H9 (cell line): Measurements from ENCODE around the gene GOT2. TPM values are rescaled to one million over a fixed set of nuclear protein-coding genes. Genes with fewer than 3 reads are reported as not detected.

Source experiments
- DNase-seq: peaks from one replicate; pipeline ENCODE4 v3.0.0-alpha.2; 2017
- H2AFZ ChIP-seq: one replicate; pipeline ENCODE4 v1.6.1; 2013; ENCODE audit warnings: mild to moderate bottlenecking, low read length, control low read depth, moderate library complexity
- H2AK5ac ChIP-seq: 2 replicates; pipeline ENCODE4 v1.6.1; 2013; ENCODE audit warnings: low read length, control low read depth, mixed read lengths; ENCODE audit not compliant: insufficient read length
- H2BK120ac ChIP-seq: one replicate; pipeline ENCODE4 v1.6.1; 2013; ENCODE audit warnings: low read depth, mild to moderate bottlenecking, low read length, control low read depth, inconsistent platforms; ENCODE audit not compliant: poor library complexity, severe bottlenecking
- H2BK12ac ChIP-seq: 2 replicates; pipeline ENCODE4 v1.6.1; 2013; ENCODE audit warnings: low read length, control low read depth, mixed read lengths, low read depth; ENCODE audit not compliant: insufficient read length
- H2BK15ac ChIP-seq: 2 replicates; pipeline ENCODE4 v1.6.1; 2013; ENCODE audit warnings: low read depth, low read length, control low read depth
- H2BK20ac ChIP-seq: one replicate; pipeline ENCODE4 v1.6.1; 2013; ENCODE audit warnings: low read depth, mild to moderate bottlenecking, low read length, control low read depth, inconsistent platforms; ENCODE audit not compliant: poor library complexity, severe bottlenecking
- H2BK5ac ChIP-seq: 2 replicates; pipeline ENCODE4 v1.6.1; 2013; ENCODE audit warnings: low read length, control low read depth, mixed read lengths; ENCODE audit not compliant: insufficient read length
- H3K14ac ChIP-seq: 2 replicates; pipeline ENCODE4 v1.6.1; 2013; ENCODE audit warnings: low read length, control low read depth; ENCODE audit not compliant: insufficient read depth
- H3K18ac ChIP-seq: 2 replicates; pipeline ENCODE4 v1.6.1; 2013; ENCODE audit warnings: low read depth, mild to moderate bottlenecking, mixed read lengths, low read length, control low read depth; ENCODE audit not compliant: insufficient read length
- H3K23ac ChIP-seq: 2 replicates; pipeline ENCODE4 v1.6.1; 2013; ENCODE audit warnings: low read length, control low read depth, mixed read lengths, low read depth; ENCODE audit not compliant: insufficient read length
- H3K23me2 ChIP-seq: 2 replicates; pipeline ENCODE4 v1.6.1; 2013; ENCODE audit warnings: low read depth, mild to moderate bottlenecking, mixed read lengths, low read length, control low read depth; ENCODE audit not compliant: insufficient read length, poor library complexity, severe bottlenecking
- H3K27ac ChIP-seq: 2 replicates; pipeline ENCODE4 v1.5.1; 2013; ENCODE audit warnings: low read length, control low read depth, mixed read lengths, low read depth; ENCODE audit not compliant: insufficient read length
- H3K27me3 ChIP-seq: 2 replicates; pipeline ENCODE4 v1.6.1; 2013; ENCODE audit warnings: low read length, control low read depth, inconsistent platforms; ENCODE audit not compliant: insufficient read depth
- H3K4ac ChIP-seq: 2 replicates; pipeline ENCODE4 v1.6.1; 2013; ENCODE audit warnings: low read depth, mild to moderate bottlenecking, control low read depth, inconsistent platforms, low read length, moderate library complexity
- H3K4me1 ChIP-seq: 2 replicates; pipeline ENCODE4 v1.6.1; 2013; ENCODE audit warnings: low read length, control low read depth, inconsistent platforms; ENCODE audit not compliant: insufficient read depth
- H3K4me2 ChIP-seq: 2 replicates; pipeline ENCODE4 v1.6.1; 2013; ENCODE audit warnings: low read length, control low read depth, mixed read lengths; ENCODE audit not compliant: insufficient read length, insufficient read depth
- H3K56ac ChIP-seq: 2 replicates; pipeline ENCODE4 v1.6.1; 2013; ENCODE audit warnings: low read depth, mild to moderate bottlenecking, mixed read lengths, low read length, control low read depth; ENCODE audit not compliant: insufficient read length
- H3K79me1 ChIP-seq: 2 replicates; pipeline ENCODE4 v1.6.1; 2013; ENCODE audit warnings: low read depth, mild to moderate bottlenecking, moderate library complexity, low read length, control low read depth, inconsistent platforms; ENCODE audit not compliant: insufficient read depth, poor library complexity, severe bottlenecking
- H3K79me2 ChIP-seq: 2 replicates; pipeline ENCODE4 v1.6.1; 2013; ENCODE audit warnings: low read length, control low read depth, inconsistent platforms; ENCODE audit not compliant: insufficient read depth
- H3K9ac ChIP-seq: 2 replicates; pipeline ENCODE4 v1.6.1; 2013; ENCODE audit warnings: low read length, control low read depth, mixed read lengths; ENCODE audit not compliant: insufficient read length; ENCODE audit errors: extremely low read depth
- H3K9me3 ChIP-seq: one replicate; pipeline ENCODE4 v1.6.1; 2013; ENCODE audit warnings: low read depth, low read length, inconsistent platforms; ENCODE audit not compliant: control insufficient read depth
- H3T11ph ChIP-seq: one replicate; pipeline ENCODE4 v1.6.1; 2013; ENCODE audit warnings: mild to moderate bottlenecking, low read length, control low read depth, inconsistent platforms
- H4K20me1 ChIP-seq: one replicate; pipeline ENCODE4 v1.6.1; 2013; ENCODE audit not compliant: control insufficient read depth, insufficient read length, insufficient read depth
- H4K5ac ChIP-seq: 2 replicates; pipeline ENCODE4 v1.6.1; 2013; ENCODE audit warnings: low read depth, mild to moderate bottlenecking, mixed read lengths, low read length, control low read depth; ENCODE audit not compliant: insufficient read length
- H4K8ac ChIP-seq: replicated peaks from 2 replicates; pipeline ENCODE4 v1.6.1; 2013; ENCODE audit warnings: low read length, control low read depth, mixed read lengths, low read depth; ENCODE audit not compliant: insufficient read length
- H4K91ac ChIP-seq: 2 replicates; pipeline ENCODE4 v1.6.1; 2013; ENCODE audit warnings: low read depth, mild to moderate bottlenecking, moderate library complexity, mixed read lengths, low read length, control low read depth; ENCODE audit not compliant: insufficient read length
- H3K27ac Mint-ChIP-seq, 3 experiments: 2 replicates in 2 of 3; 3 replicates in 1 of 3; pipeline ENCODE4 v1.8.0; 2020 to 2021; ENCODE audit warnings: mixed read lengths in 3 of 3, mild to moderate bottlenecking in 1 of 3, moderate library complexity in 1 of 3
- H3K27me3 Mint-ChIP-seq: 2 replicates; pipeline ENCODE4 v1.8.0; 2021; ENCODE audit warnings: low read depth, mild to moderate bottlenecking, moderate library complexity, mixed read lengths
- H3K36me3 Mint-ChIP-seq, 3 experiments: 2 replicates in 2 of 3; 3 replicates in 1 of 3; pipeline ENCODE4 v1.8.0; 2020 to 2021; ENCODE audit warnings: low read depth in 3 of 3, mixed read lengths in 3 of 3; ENCODE audit not compliant: insufficient read depth in 1 of 3
- H3K4me1 Mint-ChIP-seq, 2 experiments: 2 replicates each; pipeline ENCODE4 v1.8.0; 2020; ENCODE audit warnings: mixed read lengths in 2 of 2
- H3K4me3 Mint-ChIP-seq, 2 experiments: 2 replicates in 1 of 2; 3 replicates in 1 of 2; pipeline ENCODE4 v1.8.0; 2020 to 2021; ENCODE audit warnings: mild to moderate bottlenecking in 2 of 2, mixed read lengths in 2 of 2, moderate library complexity in 1 of 2
- H3K9me3 Mint-ChIP-seq, 2 experiments: 2 replicates in 1 of 2; 3 replicates in 1 of 2; pipeline ENCODE4 v1.8.0; 2020; ENCODE audit warnings: mild to moderate bottlenecking in 2 of 2, mixed read lengths in 2 of 2, moderate library complexity in 1 of 2
- CTCF ChIP-seq: fragments of 200-600 bp; sonication (generic); conservative IDR thresholded peaks from 3 replicates; pipeline ENCODE4 v1.8.0; 2021; ENCODE audit warnings: antibody characterized with exemption, mild to moderate bottlenecking
- WGBS: extraction: QIAGEN DNeasy Blood & Tissue Kit; methylation state at CpG from one replicate; pipeline ENCODE4 v1.1.7; 2013; ENCODE audit warnings: missing lambda C conversion rate, low lambda C conversion rate, mixed read lengths; ENCODE audit not compliant: insufficient read length; ENCODE audit errors: extremely low coverage; 5-methylcytosine and 5-hydroxymethylcytosine counted together
- total RNA-seq: library from RNA; stranded (reverse); gene quantifications from 2 replicates; pipeline ENCODE4 v1.2.1, GENCODE V29; 2021

Gene GOT2
- total RNA-seq, 1 experiment from 2014 or later, result 148 TPM

DNA sequence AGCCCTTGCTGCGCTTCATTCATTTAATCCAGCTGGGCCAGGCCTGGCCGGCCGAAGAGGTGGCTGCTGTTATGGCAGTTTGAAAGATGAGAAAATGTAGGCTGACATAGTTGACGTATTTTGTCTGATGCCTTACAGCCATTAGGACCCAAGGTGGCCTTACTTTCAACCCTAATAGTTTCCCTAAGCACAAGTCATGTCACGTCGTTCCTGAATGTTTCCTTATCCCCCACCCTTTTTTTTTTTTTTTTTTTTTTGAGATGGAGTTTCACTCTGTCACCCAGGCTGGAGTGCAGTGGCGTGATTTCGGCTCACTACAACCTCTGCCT is 307 bp upstream of the GOT2 start:
- no peak overlapping the region for H4K91ac ChIP-seq
- no peaks in the 10 kb centered on the region for H4K20me1 ChIP-seq
- no peak overlapping the region for H2BK15ac ChIP-seq
- H2BK20ac ChIP-seq, result no peak overlapping the region
- H3K4me3 Mint-ChIP-seq, result peak overlapping the region; percentile 100
- H3K23ac ChIP-seq, result no peak overlapping the region
- H2BK12ac ChIP-seq, result no peak overlapping the region
- peak overlapping the region; percentile 47 for H3K4me2 ChIP-seq
- H3K27ac ChIP-seq, result no peak overlapping the region
- no peak overlapping the region for H4K5ac ChIP-seq
- no peaks in the 10 kb centered on the region; the same call in 1 of the 2 replicates for H3K27me3 Mint-ChIP-seq
- H3K56ac ChIP-seq, result no peak overlapping the region
- no peak for DNase-seq
- peak overlapping the region in 2 of 3 experiments; percentile 76 to 94; a peak in 4 of 7 replicates for H3K27ac Mint-ChIP-seq
- H2AK5ac ChIP-seq, result no peak overlapping the region
- H3K27me3 ChIP-seq, result no peaks in the 10 kb centered on the region
- H4K8ac ChIP-seq, result no peak overlapping the region
- no peak overlapping the region for H2BK5ac ChIP-seq
- H3T11ph ChIP-seq, result no peak overlapping the region
- peaks cover 25% of the 10 kb centered on the region; the same call in 1 of the 2 replicates for H3K79me2 ChIP-seq
- no peak; the same call in 2 of the 3 replicates for TF ChIP-seq CTCF
- peaks cover 5% of the 10 kb centered on the region for H3K79me1 ChIP-seq
- H3K9ac ChIP-seq, result peak overlapping the region; percentile 33
- H3K4me1 ChIP-seq, result peaks cover 3% of the 10 kb centered on the region; the same call in 1 of the 2 replicates
- H2AFZ ChIP-seq, result peak overlapping the region; percentile 79
- peaks cover 20 to 25% of the 10 kb centered on the region in 2 experiments for H3K4me1 Mint-ChIP-seq
- H3K9me3 Mint-ChIP-seq, result no peaks in the 10 kb centered on the region
- no peaks in the 10 kb centered on the region for H3K9me3 ChIP-seq
- peak overlapping the region; percentile 72 for H3K18ac ChIP-seq
- H3K23me2 ChIP-seq, result peaks cover 7% of the 10 kb centered on the region
- no peak overlapping the region for H3K4ac ChIP-seq
- H2BK120ac ChIP-seq, result no peak overlapping the region
- no peak overlapping the region for H3K14ac ChIP-seq
- no CpG with 5 or more reads among the region's 8 CpGs for WGBS
- H3K36me3 Mint-ChIP-seq, result peaks cover 2 to 14% (median 8%) of the 10 kb centered on the region in 3 experiments; a peak in 5 of 7 replicates
